Measurements from ENCODE around the gene OPRD1. TPM values are rescaled to one million over a fixed set of nuclear protein-coding genes. Genes with fewer than 3 reads are reported as not detected.

OPRD1 gene
- polyA plus RNA-seq, 3 donors: 0.01 TPM; not detected in 2

DNA sequence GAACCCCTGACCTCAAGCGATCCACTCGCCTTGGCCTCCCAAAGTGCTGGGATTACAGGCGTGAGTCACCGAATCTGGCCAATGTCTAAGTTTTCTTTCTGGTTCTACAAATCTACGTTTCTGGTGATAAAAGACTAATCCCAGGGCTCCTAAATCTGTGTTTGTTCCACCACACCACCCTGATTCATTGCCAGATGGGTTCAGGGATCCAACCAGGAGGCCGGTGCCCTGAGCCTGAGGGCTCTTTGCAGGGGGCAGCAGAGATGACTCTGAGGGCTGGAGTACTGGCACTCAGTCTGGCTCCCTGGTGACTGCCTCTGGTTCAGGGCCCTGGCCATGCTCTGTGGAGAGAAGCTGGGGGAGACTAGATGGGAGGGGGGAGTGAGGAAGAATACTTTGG lies 10.5 kb upstream of the OPRD1 start:
- no peak overlapping the region for H3K4me3 ChIP-seq (replicated peaks in 1 of 3; ENCODE audit: low read depth in 2 of 3, low read length in 3 of 3)
- Mint-ChIP-seq H3K4me1 (no peaks in the 10 kb centered on the region), H3K27me3 (ENCODE audit: low read depth in 3 of 3) (peaks cover 8 to 10% (median 9%) of the 10 kb centered on the region in 3 donors), H3K4me3 (no peak overlapping the region), H3K9me3 (peaks cover 0 to 6% (median 2%) of the 10 kb centered on the region in 7 donors), H3K27ac (no peak overlapping the region), H3K36me3 (no peaks in the 10 kb centered on the region)
- H3K36me3 ChIP-seq (replicated peaks in 1 of 2; ENCODE audit: control insufficient read depth in 1 of 2, insufficient read depth in 2 of 2, low read length in 2 of 2): no peaks in the 10 kb centered on the region
- H4K20me1 ChIP-seq (ENCODE audit: insufficient read depth, low read length): no peaks in the 10 kb centered on the region
- no peak for DNase-seq
- H3K4me2 ChIP-seq (replicated peaks; ENCODE audit: extremely low read depth, low read length, poor library complexity, severe bottlenecking): no peak overlapping the region
- H3K27ac ChIP-seq (ENCODE audit: low read depth in 1 of 2, low read length in 2 of 2): no peak overlapping the region
- no peaks in the 10 kb centered on the region for H3K9me3 ChIP-seq (replicated peaks in 1 of 2; ENCODE audit: control insufficient read depth in 1 of 2, insufficient read depth in 1 of 2, low read length in 2 of 2)
- H3K79me2 ChIP-seq (ENCODE audit: insufficient read depth, low read length): no peaks in the 10 kb centered on the region
- no peak overlapping the region for H3K9ac ChIP-seq (ENCODE audit: insufficient read depth, low read length, poor library complexity, severe bottlenecking)
- 100% methylated on average over 6 of the region's 6 CpGs for WGBS (ENCODE audit: insufficient coverage)
- no peaks in the 10 kb centered on the region for H3K4me1 ChIP-seq (ENCODE audit: control insufficient read depth in 1 of 2, insufficient read depth in 2 of 2, low read length in 2 of 2)
- TF ChIP-seq, protein P1, sequence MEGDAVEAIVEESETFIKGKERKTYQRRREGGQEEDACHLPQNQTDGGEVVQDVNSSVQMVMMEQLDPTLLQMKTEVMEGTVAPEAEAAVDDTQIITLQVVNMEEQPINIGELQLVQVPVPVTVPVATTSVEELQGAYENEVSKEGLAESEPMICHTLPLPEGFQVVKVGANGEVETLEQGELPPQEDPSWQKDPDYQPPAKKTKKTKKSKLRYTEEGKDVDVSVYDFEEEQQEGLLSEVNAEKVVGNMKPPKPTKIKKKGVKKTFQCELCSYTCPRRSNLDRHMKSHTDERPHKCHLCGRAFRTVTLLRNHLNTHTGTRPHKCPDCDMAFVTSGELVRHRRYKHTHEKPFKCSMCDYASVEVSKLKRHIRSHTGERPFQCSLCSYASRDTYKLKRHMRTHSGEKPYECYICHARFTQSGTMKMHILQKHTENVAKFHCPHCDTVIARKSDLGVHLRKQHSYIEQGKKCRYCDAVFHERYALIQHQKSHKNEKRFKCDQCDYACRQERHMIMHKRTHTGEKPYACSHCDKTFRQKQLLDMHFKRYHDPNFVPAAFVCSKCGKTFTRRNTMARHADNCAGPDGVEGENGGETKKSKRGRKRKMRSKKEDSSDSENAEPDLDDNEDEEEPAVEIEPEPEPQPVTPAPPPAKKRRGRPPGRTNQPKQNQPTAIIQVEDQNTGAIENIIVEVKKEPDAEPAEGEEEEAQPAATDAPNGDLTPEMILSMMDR (IDR thresholded peaks at IDR 0.05): no peak
- intact Hi-C loops (cut with micrococcal nuclease): no loop called here
- no peaks in the 10 kb centered on the region for H3K27me3 ChIP-seq (ENCODE audit: control insufficient read depth in 2 of 2, insufficient read depth in 2 of 2, low read length in 2 of 2)
- no peak overlapping the region for H2AFZ ChIP-seq (ENCODE audit: insufficient read depth, low read depth, low read length, poor library complexity, severe bottlenecking)

DNA sequence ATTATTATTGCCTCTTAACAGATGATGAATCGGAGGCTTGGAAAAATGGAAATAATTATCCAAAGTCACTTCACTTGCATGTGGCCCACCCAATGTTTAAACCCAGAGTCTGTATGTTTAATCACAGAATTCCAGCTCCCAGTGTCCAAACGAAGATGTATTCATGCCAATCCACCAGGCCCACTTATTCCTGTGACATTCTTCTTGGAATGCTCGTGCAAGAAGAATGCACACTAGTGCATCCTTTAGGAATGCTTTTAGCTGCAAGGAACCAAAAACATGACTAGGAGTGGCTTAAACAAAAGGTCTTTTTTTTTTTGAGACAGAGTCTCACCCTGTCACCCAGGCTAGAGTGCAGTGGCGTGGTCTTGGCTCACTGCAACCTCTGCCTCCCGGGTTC lies 8.9 kb upstream of the OPRD1 start:
- Mint-ChIP-seq H3K4me1 (no peaks in the 10 kb centered on the region), H3K9me3 (peaks cover 0 to 6% (median 2%) of the 10 kb centered on the region in 7 donors), H3K27me3 (ENCODE audit: low read depth in 3 of 3) (peaks cover 8 to 10% (median 9%) of the 10 kb centered on the region in 3 donors), H3K27ac (no peak overlapping the region), H3K4me3 (no peak overlapping the region), H3K36me3 (no peaks in the 10 kb centered on the region)
- Histone ChIP-seq H3K4me2 (replicated peaks; ENCODE audit: extremely low read depth, low read length, poor library complexity, severe bottlenecking) (no peak overlapping the region), H3K27me3 (ENCODE audit: control insufficient read depth in 2 of 2, insufficient read depth in 2 of 2, low read length in 2 of 2) (no peaks in the 10 kb centered on the region), H3K79me2 (ENCODE audit: insufficient read depth, low read length) (no peaks in the 10 kb centered on the region), H3K27ac (ENCODE audit: low read depth in 1 of 2, low read length in 2 of 2) (no peak overlapping the region), H3K4me1 (ENCODE audit: control insufficient read depth in 1 of 2, insufficient read depth in 2 of 2, low read length in 2 of 2) (no peaks in the 10 kb centered on the region), H3K4me3 (replicated peaks in 1 of 3; ENCODE audit: low read depth in 2 of 3, low read length in 3 of 3) (no peak overlapping the region), H3K36me3 (replicated peaks in 1 of 2; ENCODE audit: control insufficient read depth in 1 of 2, insufficient read depth in 2 of 2, low read length in 2 of 2) (no peaks in the 10 kb centered on the region), H3K9me3 (replicated peaks in 1 of 2; ENCODE audit: control insufficient read depth in 1 of 2, insufficient read depth in 1 of 2, low read length in 2 of 2) (no peaks in the 10 kb centered on the region), H4K20me1 (ENCODE audit: insufficient read depth, low read length) (no peaks in the 10 kb centered on the region), H3K9ac (ENCODE audit: insufficient read depth, low read length, poor library complexity, severe bottlenecking) (no peak overlapping the region), H2AFZ (ENCODE audit: insufficient read depth, low read depth, low read length, poor library complexity, severe bottlenecking) (no peak overlapping the region)
- WGBS (ENCODE audit: insufficient coverage): 95% methylated on average over 4 of the region's 5 CpGs
- DNase-seq: no peak
- TF ChIP-seq, protein P1 (IDR thresholded peaks at IDR 0.05): no peak
- intact Hi-C loops (cut with micrococcal nuclease): no loop called here

All from CD14-positive monocyte (primary cell).